ENCODE measurements around the gene ZFR2.

The ZFR2 gene

GRCh38 chr19:3808420-3809143 is 60.3 kb downstream of the ZFR2 start:
- no peak for TF ChIP-seq GATA1 (IDR thresholded peaks at IDR 0.05; ENCODE audit: low read depth, low read length)
- TF ChIP-seq POLR2A (IDR thresholded peaks at IDR 0.05; ENCODE audit: low read length) = no peak

GRCh38 chr19:3807574-3808354 is 61.1 kb downstream of the ZFR2 start:
- no peak for DNase-seq
- TF ChIP-seq POLR2A (IDR thresholded peaks at IDR 0.05; ENCODE audit: low read length) = no peak
- TF ChIP-seq GATA1 (IDR thresholded peaks at IDR 0.05; ENCODE audit: low read depth, low read length) = no peak

More at GRCh38 chr19:3808420-3809143, 60.3 kb downstream of the ZFR2 start:
- no peak for DNase-seq

GRCh38 chr19:3807131-3807480 is 61.7 kb downstream of the ZFR2 start:
- no peak for DNase-seq
- TF ChIP-seq POLR2A (IDR thresholded peaks at IDR 0.05; ENCODE audit: low read length) (no peak), GATA1 (IDR thresholded peaks at IDR 0.05; ENCODE audit: low read depth, low read length) (no peak)

- TF ChIP-seq POLR2A (IDR thresholded peaks at IDR 0.05; ENCODE audit: low read length) (no peak), GATA1 (IDR thresholded peaks at IDR 0.05; ENCODE audit: low read depth, low read length) (no peak)
- no peak for DNase-seq
Observed at GRCh38 chr19:3805859-3806258, 63.0 kb downstream of the ZFR2 start.

GRCh38 chr19:3804429-3804828 is 64.4 kb downstream of the ZFR2 start:
- no peak for DNase-seq
- no peak for TF ChIP-seq GATA1 (IDR thresholded peaks at IDR 0.05; ENCODE audit: low read depth, low read length)
- no peak for TF ChIP-seq POLR2A (IDR thresholded peaks at IDR 0.05; ENCODE audit: low read length)

- DNase-seq = no peak
- TF ChIP-seq POLR2A (IDR thresholded peaks at IDR 0.05; ENCODE audit: low read length) (no peak), GATA1 (IDR thresholded peaks at IDR 0.05; ENCODE audit: low read depth, low read length) (no peak)
Observed at GRCh38 chr19:3803986-3804385, 64.9 kb downstream of the ZFR2 start.

- DNase-seq = no peak
- TF ChIP-seq GATA1 (IDR thresholded peaks at IDR 0.05; ENCODE audit: low read depth, low read length) (no peak), POLR2A (IDR thresholded peaks at IDR 0.05; ENCODE audit: low read length) (no peak)
Observed at GRCh38 chr19:3803114-3803888, 65.5 kb downstream of the ZFR2 start.

GRCh38 chr19:3801412-3802096 is 67.3 kb downstream of the ZFR2 start:
- no peak for DNase-seq
- no peak for TF ChIP-seq POLR2A (IDR thresholded peaks at IDR 0.05; ENCODE audit: low read length)
- no peak for TF ChIP-seq GATA1 (IDR thresholded peaks at IDR 0.05; ENCODE audit: low read depth, low read length)

- no peak for TF ChIP-seq GATA1 (IDR thresholded peaks at IDR 0.05; ENCODE audit: low read depth, low read length)
- TF ChIP-seq POLR2A (IDR thresholded peaks at IDR 0.05; ENCODE audit: low read length) = no peak
- DNase-seq = no peak
Observed at GRCh38 chr19:3800996-3801395, 67.8 kb downstream of the ZFR2 start.

GRCh38 chr19:3798137-3798536 is 70.7 kb downstream of the ZFR2 start:
- no peak for TF ChIP-seq POLR2A (IDR thresholded peaks at IDR 0.05; ENCODE audit: low read length)
- DNase-seq = no peak

- no peak for DNase-seq
- TF ChIP-seq POLR2A (IDR thresholded peaks at IDR 0.05; ENCODE audit: low read length) = no peak
- TF ChIP-seq GATA1 (IDR thresholded peaks at IDR 0.05; ENCODE audit: low read depth, low read length) = no peak
Observed at GRCh38 chr19:3796358-3796757, 72.5 kb downstream of the ZFR2 start.

- no peak for DNase-seq
- TF ChIP-seq POLR2A (IDR thresholded peaks at IDR 0.05; ENCODE audit: low read length) (no peak), GATA1 (IDR thresholded peaks at IDR 0.05; ENCODE audit: low read depth, low read length) (no peak)
Observed at GRCh38 chr19:3793799-3794198, 75.0 kb downstream of the ZFR2 start.

GRCh38 chr19:3792114-3792513 is 76.7 kb downstream of the ZFR2 start:
- TF ChIP-seq GATA1 (IDR thresholded peaks at IDR 0.05; ENCODE audit: low read depth, low read length) (no peak), POLR2A (IDR thresholded peaks at IDR 0.05; ENCODE audit: low read length) (no peak)
- DNase-seq = no peak

GRCh38 chr19:3790941-3791340 is 77.9 kb downstream of the ZFR2 start:
- TF ChIP-seq POLR2A (IDR thresholded peaks at IDR 0.05; ENCODE audit: low read length) (no peak), GATA1 (IDR thresholded peaks at IDR 0.05; ENCODE audit: low read depth, low read length) (no peak)
- no peak for DNase-seq

Data from erythroblast (primary cell).